Brain pericyte (primary cell): Measurements from ENCODE around the gene NCOR1.
"Not testable (repeated sequence)": the region's sequence is repeated elsewhere in the genome, so short reads cannot be mapped to it uniquely, and the experiment has no call there.

Source experiments
- DNase-seq: peaks from one replicate; pipeline ENCODE4 v3.0.0-alpha.2; 2012; ENCODE audit warnings: low read depth, low spot score

The NCOR1 gene

GRCh38 chr17:16215002-16215272 is 397 bp downstream of the NCOR1 start:
- no peak for DNase-seq

- DNase-seq = no peak
Measured at GRCh38 chr17:16214190-16215001, 938 bp downstream of the NCOR1 start.

- no peak for DNase-seq
Measured at GRCh38 chr17:16212793-16213192, 2.5 kb downstream of the NCOR1 start.

- no peak for DNase-seq
Measured at GRCh38 chr17:16211590-16211989, 3.7 kb downstream of the NCOR1 start.

- DNase-seq = not testable (repeated sequence)
Measured at GRCh38 chr17:16204763-16205162, 10.6 kb downstream of the NCOR1 start.

- not testable (repeated sequence) for DNase-seq
Measured at GRCh38 chr17:16202554-16203500, 12.5 kb downstream of the NCOR1 start.

- DNase-seq = not testable (repeated sequence)
Measured at GRCh38 chr17:16201693-16202131, 13.6 kb downstream of the NCOR1 start.

- DNase-seq = no peak
Measured at GRCh38 chr17:16199093-16199492, 16.2 kb downstream of the NCOR1 start.

GRCh38 chr17:16197276-16197675 is 18.1 kb downstream of the NCOR1 start:
- DNase-seq = no peak

GRCh38 chr17:16194307-16194835 is 21.0 kb downstream of the NCOR1 start:
- not testable (repeated sequence) for DNase-seq

- no peak for DNase-seq
Measured at GRCh38 chr17:16191604-16192003, 23.7 kb downstream of the NCOR1 start.

- DNase-seq = no peak
Measured at GRCh38 chr17:16190703-16191360, 24.5 kb downstream of the NCOR1 start.

GRCh38 chr17:16189791-16190348 is 25.5 kb downstream of the NCOR1 start:
- no peak for DNase-seq

- no peak for DNase-seq
Measured at GRCh38 chr17:16187642-16188041, 27.7 kb downstream of the NCOR1 start.

GRCh38 chr17:16181581-16181980 is 33.8 kb downstream of the NCOR1 start:
- no peak for DNase-seq

GRCh38 chr17:16178836-16179235 is 36.5 kb downstream of the NCOR1 start:
- no peak for DNase-seq

- peak; percentile 62 for DNase-seq
Measured at GRCh38 chr17:16171613-16172012, 43.7 kb downstream of the NCOR1 start.

- not testable (repeated sequence) for DNase-seq
Measured at GRCh38 chr17:16166766-16167165, 48.6 kb downstream of the NCOR1 start.

GRCh38 chr17:16158714-16159113 is 56.6 kb downstream of the NCOR1 start:
- no peak for DNase-seq

GRCh38 chr17:16155536-16155935 is 59.8 kb downstream of the NCOR1 start:
- no peak for DNase-seq

GRCh38 chr17:16152326-16152725 is 63.0 kb downstream of the NCOR1 start:
- DNase-seq = not testable (repeated sequence)
